Nephron progenitor cell (in vitro differentiated cells): Measurements from ENCODE around the gene CCDC66.
"Not testable (repeated sequence)": the region's sequence is repeated elsewhere in the genome, so short reads cannot be mapped to it uniquely, and the experiment has no call there.

Source experiments
- DNase-seq: peaks from one replicate; pipeline ENCODE4 v3.0.0; 2021
- H3K27ac Mint-ChIP-seq: 2 replicates; pipeline ENCODE4 v1.8.0; 2021; ENCODE audit warnings: mild to moderate bottlenecking, moderate library complexity, mixed read lengths
- H3K27me3 Mint-ChIP-seq: 2 replicates; pipeline ENCODE4 v1.8.0; 2021; ENCODE audit warnings: mild to moderate bottlenecking, low read depth, mixed read lengths; ENCODE audit not compliant: poor library complexity
- H3K36me3 Mint-ChIP-seq: 2 replicates; pipeline ENCODE4 v1.8.0; 2021; ENCODE audit warnings: low read depth, mixed read lengths
- H3K4me1 Mint-ChIP-seq: 2 replicates; pipeline ENCODE4 v1.8.0; 2021; ENCODE audit warnings: mixed read lengths
- H3K4me3 Mint-ChIP-seq: 2 replicates; pipeline ENCODE4 v1.8.0; 2021; ENCODE audit warnings: mild to moderate bottlenecking, moderate library complexity, mixed read lengths
- H3K9me3 Mint-ChIP-seq: 2 replicates; pipeline ENCODE4 v1.8.0; 2021; ENCODE audit warnings: mild to moderate bottlenecking, moderate library complexity, mixed read lengths
- CTCF ChIP-seq: fragments of 200-600 bp; sonication (generic); IDR thresholded peaks from 2 replicates; pipeline ENCODE4 v1.5.0; 2021; ENCODE audit warnings: antibody characterized with exemption

CCDC66 gene

GRCh38 chr3:56557831-56558170 is 826 bp downstream of the CCDC66 start:
- no peaks in the 10 kb centered on the region for H3K9me3 Mint-ChIP-seq
- peaks cover 7% of the 10 kb centered on the region for H3K27me3 Mint-ChIP-seq
- H3K4me3 Mint-ChIP-seq = peak overlapping the region; percentile 99
- peaks cover 19% of the 10 kb centered on the region for H3K36me3 Mint-ChIP-seq
- TF ChIP-seq CTCF = no peak
- peak overlapping the region; percentile 99 for H3K27ac Mint-ChIP-seq
- no peak for DNase-seq
- H3K4me1 Mint-ChIP-seq = peaks cover 34% of the 10 kb centered on the region

DNA sequence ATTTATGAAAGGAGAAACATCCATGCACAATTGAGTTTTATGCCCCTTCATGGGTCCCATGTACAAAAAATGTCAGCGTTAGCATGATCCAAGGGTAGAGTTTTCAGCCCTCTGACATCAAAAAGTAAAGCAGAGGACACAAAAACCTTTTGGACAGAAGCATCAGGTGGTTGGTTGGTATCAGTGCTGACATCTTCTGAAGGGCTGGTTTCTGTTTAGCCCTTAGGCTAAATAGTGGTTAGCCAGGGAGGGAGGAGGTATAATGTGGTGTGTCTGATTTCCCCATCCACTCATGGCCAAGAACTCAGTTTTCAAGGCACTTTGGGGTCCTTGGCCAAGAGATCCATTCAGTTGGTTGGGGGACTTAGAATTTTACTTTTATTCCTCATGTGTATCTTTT is 16.5 kb downstream of the CCDC66 start:
- H3K27me3 Mint-ChIP-seq = no peaks in the 10 kb centered on the region
- DNase-seq = no peak
- H3K36me3 Mint-ChIP-seq = peaks cover 90% of the 10 kb centered on the region
- H3K27ac Mint-ChIP-seq = no peak overlapping the region
- no peak for TF ChIP-seq CTCF
- H3K9me3 Mint-ChIP-seq = peaks cover 30% of the 10 kb centered on the region
- no peak overlapping the region for H3K4me3 Mint-ChIP-seq
- H3K4me1 Mint-ChIP-seq = no peaks in the 10 kb centered on the region

GRCh38 chr3:56581941-56582340 is 25.0 kb downstream of the CCDC66 start:
- not testable (repeated sequence) for H3K27ac Mint-ChIP-seq, H3K4me3 Mint-ChIP-seq, H3K27me3 Mint-ChIP-seq, DNase-seq, H3K4me1 Mint-ChIP-seq
- Mint-ChIP-seq H3K36me3 (peaks cover 95% of the 10 kb centered on the region), H3K9me3 (peaks cover 79% of the 10 kb centered on the region)

- H3K36me3 Mint-ChIP-seq = peaks cover 83% of the 10 kb centered on the region
- not testable (repeated sequence) for H3K27ac Mint-ChIP-seq, H3K27me3 Mint-ChIP-seq, H3K4me3 Mint-ChIP-seq, H3K4me1 Mint-ChIP-seq, DNase-seq
- H3K9me3 Mint-ChIP-seq = peaks cover 56% of the 10 kb centered on the region
Measured at GRCh38 chr3:56584275-56584674, 27.3 kb downstream of the CCDC66 start.

DNA sequence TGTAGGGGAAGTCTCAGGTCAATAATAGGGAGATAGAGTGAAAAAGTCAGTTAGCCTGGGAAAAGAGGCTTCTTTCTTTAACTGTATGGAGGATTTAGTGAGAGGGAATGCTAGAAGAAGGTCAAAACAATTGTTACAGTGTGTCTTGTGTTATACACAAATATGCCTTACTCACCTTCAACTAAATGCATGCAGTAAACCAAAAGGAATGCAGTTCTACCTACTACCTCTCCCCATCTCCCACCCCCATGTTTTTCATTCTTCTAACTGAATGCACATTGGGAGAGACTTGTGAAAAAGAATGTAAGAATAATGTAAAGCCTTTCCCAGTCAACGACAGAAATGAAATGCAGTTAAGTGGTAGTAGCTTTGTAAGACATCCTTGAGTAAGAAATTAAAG is 33.8 kb downstream of the CCDC66 start:
- peaks cover 52% of the 10 kb centered on the region for H3K36me3 Mint-ChIP-seq
- no peak overlapping the region for H3K4me3 Mint-ChIP-seq
- peaks cover 2% of the 10 kb centered on the region for H3K27me3 Mint-ChIP-seq
- H3K27ac Mint-ChIP-seq = no peak overlapping the region
- TF ChIP-seq CTCF = no peak
- no peak for DNase-seq
- H3K9me3 Mint-ChIP-seq = no peaks in the 10 kb centered on the region
- no peaks in the 10 kb centered on the region for H3K4me1 Mint-ChIP-seq

DNA sequence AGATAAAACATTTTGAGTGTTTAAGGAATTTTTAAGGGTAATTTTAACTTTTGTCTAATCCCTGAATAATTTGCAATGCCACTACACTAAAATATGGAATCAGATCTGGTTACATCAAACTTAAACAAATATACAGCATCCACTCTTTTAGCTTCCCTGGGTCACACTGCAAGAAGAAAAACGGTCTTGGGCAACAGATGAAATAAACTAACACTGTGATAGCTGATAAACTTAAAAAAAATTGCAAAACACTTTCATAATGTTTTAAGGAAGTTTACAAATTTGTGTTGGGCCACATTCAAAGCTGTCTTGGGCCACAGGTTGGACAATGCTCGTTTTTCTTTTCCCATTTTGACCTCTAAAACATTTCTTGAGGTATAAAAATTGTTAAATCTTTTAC is 34.3 kb downstream of the CCDC66 start:
- Mint-ChIP-seq H3K9me3 (no peaks in the 10 kb centered on the region), H3K27ac (no peak overlapping the region), H3K36me3 (peaks cover 52% of the 10 kb centered on the region), H3K27me3 (peaks cover 2% of the 10 kb centered on the region), H3K4me3 (no peak overlapping the region), H3K4me1 (no peaks in the 10 kb centered on the region)
- no peak for TF ChIP-seq CTCF
- no peak for DNase-seq

DNA sequence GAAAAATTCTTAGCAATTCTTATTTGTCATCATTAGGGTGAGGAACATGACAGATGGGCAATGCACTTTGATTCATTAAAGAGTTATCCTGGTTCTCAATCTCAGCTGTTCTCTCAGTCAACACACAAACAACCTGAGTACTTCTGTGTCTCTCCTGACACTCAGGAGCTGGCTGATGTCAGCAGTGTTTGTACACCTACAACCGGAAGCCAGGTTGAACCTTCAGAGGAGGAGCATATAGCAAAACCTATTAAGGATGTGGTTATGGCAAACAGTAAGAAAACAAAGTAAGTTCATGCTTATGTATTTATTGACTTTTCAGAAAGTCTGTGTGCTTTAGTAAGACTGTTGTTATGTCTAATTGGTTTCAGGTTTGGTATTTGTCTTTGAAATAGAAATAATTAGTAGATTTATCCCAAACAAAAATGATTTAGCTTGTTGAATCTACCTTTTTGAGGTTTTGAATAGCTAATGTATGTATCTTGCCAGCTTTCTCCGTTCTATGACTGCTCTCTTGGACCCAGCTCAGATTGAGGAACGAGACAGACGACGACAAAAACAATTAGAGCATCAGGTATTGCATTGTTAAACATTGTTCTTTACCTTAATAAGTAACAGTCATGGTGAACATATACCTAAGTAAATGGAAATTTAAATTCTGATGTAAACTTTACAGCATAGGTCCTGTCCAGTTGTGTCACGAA is 36.6 kb downstream of the CCDC66 start:
- no peak overlapping the region for H3K4me3 Mint-ChIP-seq
- peaks cover 2% of the 10 kb centered on the region for H3K27me3 Mint-ChIP-seq
- H3K4me1 Mint-ChIP-seq = no peaks in the 10 kb centered on the region
- H3K27ac Mint-ChIP-seq = no peak overlapping the region
- no peak for DNase-seq
- TF ChIP-seq CTCF = no peak
- peaks cover 17% of the 10 kb centered on the region for H3K9me3 Mint-ChIP-seq
- H3K36me3 Mint-ChIP-seq = peaks cover 58% of the 10 kb centered on the region
